ENCODE results near the gene SPTBN5. TPM values are rescaled to one million over a fixed set of nuclear protein-coding genes. Genes with fewer than 3 reads are reported as not detected.

The SPTBN5 gene
- total RNA-seq, 2 donors from 2014 or later: 0.63 to 1.3 TPM

DNA sequence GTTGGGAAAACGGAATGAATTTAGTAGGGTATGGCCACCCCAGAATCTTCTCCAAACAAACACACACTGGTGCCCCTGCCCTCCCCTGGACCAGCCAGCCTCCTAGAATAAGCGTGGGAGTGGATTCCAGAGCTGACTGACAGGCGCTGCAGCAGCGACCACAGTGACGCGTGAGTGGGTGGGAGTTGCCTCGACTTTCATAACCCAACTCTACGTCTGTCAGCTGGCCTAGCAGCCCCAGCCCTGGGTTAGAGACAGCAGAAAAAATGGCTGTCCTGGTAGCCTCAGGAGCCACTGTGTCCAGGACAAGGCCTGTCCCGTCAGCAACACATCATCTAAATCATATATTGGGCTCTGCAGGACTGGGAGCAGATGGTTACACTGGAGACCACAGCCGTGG, 45.2 kb downstream of the SPTBN5 start:
- H3K27ac ChIP-seq: no peak overlapping the region
- no peaks in the 10 kb centered on the region for H3K4me1 ChIP-seq
- H3K4me3 ChIP-seq: no peak overlapping the region
- H3K9me3 ChIP-seq: no peaks in the 10 kb centered on the region
- H3K36me3 ChIP-seq: peaks cover 37% of the 10 kb centered on the region
- no peak for DNase-seq (ENCODE audit: low spot score)
- TF ChIP-seq, protein P1, sequence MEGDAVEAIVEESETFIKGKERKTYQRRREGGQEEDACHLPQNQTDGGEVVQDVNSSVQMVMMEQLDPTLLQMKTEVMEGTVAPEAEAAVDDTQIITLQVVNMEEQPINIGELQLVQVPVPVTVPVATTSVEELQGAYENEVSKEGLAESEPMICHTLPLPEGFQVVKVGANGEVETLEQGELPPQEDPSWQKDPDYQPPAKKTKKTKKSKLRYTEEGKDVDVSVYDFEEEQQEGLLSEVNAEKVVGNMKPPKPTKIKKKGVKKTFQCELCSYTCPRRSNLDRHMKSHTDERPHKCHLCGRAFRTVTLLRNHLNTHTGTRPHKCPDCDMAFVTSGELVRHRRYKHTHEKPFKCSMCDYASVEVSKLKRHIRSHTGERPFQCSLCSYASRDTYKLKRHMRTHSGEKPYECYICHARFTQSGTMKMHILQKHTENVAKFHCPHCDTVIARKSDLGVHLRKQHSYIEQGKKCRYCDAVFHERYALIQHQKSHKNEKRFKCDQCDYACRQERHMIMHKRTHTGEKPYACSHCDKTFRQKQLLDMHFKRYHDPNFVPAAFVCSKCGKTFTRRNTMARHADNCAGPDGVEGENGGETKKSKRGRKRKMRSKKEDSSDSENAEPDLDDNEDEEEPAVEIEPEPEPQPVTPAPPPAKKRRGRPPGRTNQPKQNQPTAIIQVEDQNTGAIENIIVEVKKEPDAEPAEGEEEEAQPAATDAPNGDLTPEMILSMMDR (IDR thresholded peaks at IDR 0.05): no peak
- H3K27me3 ChIP-seq: no peaks in the 10 kb centered on the region

DNA sequence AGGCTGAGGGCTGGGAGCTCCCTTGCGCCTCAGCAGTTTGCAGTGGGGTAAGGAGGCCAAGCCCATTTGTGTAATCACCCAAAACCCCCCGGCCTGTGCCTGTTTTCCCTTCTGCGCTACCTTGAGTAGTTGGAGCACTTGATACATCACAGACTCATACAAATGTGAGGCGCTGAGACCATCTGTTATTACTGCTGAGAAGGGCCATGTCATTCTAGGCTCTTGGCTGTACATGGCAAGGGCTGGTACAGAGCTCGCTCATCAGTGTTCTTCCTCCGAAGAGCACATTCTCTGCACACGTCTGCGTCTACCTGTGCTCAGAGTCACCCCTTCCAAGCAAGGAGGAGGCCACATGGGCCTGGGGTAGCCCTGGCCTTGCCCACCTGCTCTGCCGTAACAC, 45.9 kb downstream of the SPTBN5 start:
- H3K36me3 ChIP-seq: peaks cover 37% of the 10 kb centered on the region
- H3K4me3 ChIP-seq: no peak overlapping the region
- TF ChIP-seq, protein P1 (IDR thresholded peaks at IDR 0.05): no peak
- no peaks in the 10 kb centered on the region for H3K4me1 ChIP-seq
- H3K27me3 ChIP-seq: no peaks in the 10 kb centered on the region
- H3K9me3 ChIP-seq: no peaks in the 10 kb centered on the region
- DNase-seq (ENCODE audit: low spot score): no peak
- no peak overlapping the region for H3K27ac ChIP-seq

- Histone ChIP-seq H3K9me3 (no peaks in the 10 kb centered on the region), H3K36me3 (peaks cover 37% of the 10 kb centered on the region), H3K27ac (no peak overlapping the region), H3K27me3 (no peaks in the 10 kb centered on the region), H3K4me3 (no peak overlapping the region), H3K4me1 (no peaks in the 10 kb centered on the region)
- TF ChIP-seq, protein P1 (IDR thresholded peaks at IDR 0.05): no peak
- no peak for DNase-seq (ENCODE audit: low spot score)
Observed at GRCh38 chr15:41847206-41847605, 46.6 kb downstream of the SPTBN5 start.

- H3K36me3 ChIP-seq: peaks cover 56% of the 10 kb centered on the region
- H3K4me3 ChIP-seq: no peak overlapping the region
- H3K9me3 ChIP-seq: no peaks in the 10 kb centered on the region
- H3K27ac ChIP-seq: no peak overlapping the region
- no peaks in the 10 kb centered on the region for H3K4me1 ChIP-seq
- no peaks in the 10 kb centered on the region for H3K27me3 ChIP-seq
- no peak for DNase-seq (ENCODE audit: low spot score)
- TF ChIP-seq, protein P1 (IDR thresholded peaks at IDR 0.05): no peak
Observed at GRCh38 chr15:41844814-41845213, 49.0 kb downstream of the SPTBN5 start.

- no peaks in the 10 kb centered on the region for H3K9me3 ChIP-seq
- no peak for DNase-seq (ENCODE audit: low spot score)
- H3K36me3 ChIP-seq: peaks cover 56% of the 10 kb centered on the region
- H3K27me3 ChIP-seq: no peaks in the 10 kb centered on the region
- TF ChIP-seq, protein P1 (IDR thresholded peaks at IDR 0.05): no peak
- H3K4me3 ChIP-seq: no peak overlapping the region
- no peak overlapping the region for H3K27ac ChIP-seq
- H3K4me1 ChIP-seq: no peaks in the 10 kb centered on the region
Observed at GRCh38 chr15:41843571-41843970, 50.3 kb downstream of the SPTBN5 start.

- no peak overlapping the region for H3K4me3 ChIP-seq
- no peak overlapping the region for H3K27ac ChIP-seq
- no peaks in the 10 kb centered on the region for H3K9me3 ChIP-seq
- H3K27me3 ChIP-seq: no peaks in the 10 kb centered on the region
- no peak for DNase-seq (ENCODE audit: low spot score)
- peaks cover 43% of the 10 kb centered on the region for H3K36me3 ChIP-seq
- TF ChIP-seq, protein P1 (IDR thresholded peaks at IDR 0.05): no peak
- H3K4me1 ChIP-seq: no peaks in the 10 kb centered on the region
Observed at GRCh38 chr15:41842229-41842628, 51.6 kb downstream of the SPTBN5 start.
